NCI-H128 (cell line): ENCODE measurements around the gene ITIH2.

ENCODE experiments used
- DNase-seq: peaks from one replicate; lab custom pipeline; 2025; ENCODE audit not compliant: unreplicated experiment; lab: John Stamatoyannopoulos, UW

ITIH2 gene

DNA sequence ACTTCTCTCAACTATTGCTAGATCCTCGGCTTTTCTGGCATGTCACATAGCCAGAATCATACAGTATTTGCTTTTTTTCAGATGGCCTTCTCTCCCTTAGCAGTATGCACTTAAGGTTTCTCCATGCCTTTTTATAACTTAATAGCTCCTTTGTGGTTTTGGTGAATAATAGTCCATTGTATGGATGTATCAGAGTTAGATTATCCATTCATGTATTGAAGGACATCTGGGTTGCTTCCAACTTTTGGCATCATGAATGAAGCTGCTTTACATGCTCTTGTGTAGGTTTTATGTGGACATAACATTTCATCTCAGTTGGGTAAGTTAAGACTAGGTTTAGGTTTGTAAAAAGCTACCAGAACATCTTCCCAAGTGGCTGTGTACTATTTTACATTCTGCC, 89.4 kb downstream of the ITIH2 start:
- no peak for DNase-seq

- no peak for DNase-seq
These were observed 91.3 kb downstream of the ITIH2 start for GRCh38 chr10:7794251-7795026.

GRCh38 chr10:7795605-7796004, 92.5 kb downstream of the ITIH2 start:
- no peak for DNase-seq

- no peak for DNase-seq
These were observed 94.5 kb downstream of the ITIH2 start for GRCh38 chr10:7797582-7797981.
